GM15510 (cell line): ENCODE data around the gene TPSD1.

ENCODE experiments used
- POLR2A ChIP-seq: IDR thresholded peaks from 3 replicates; pipeline ENCODE4 v1.6.1; 2011; ENCODE audit warnings: borderline replicate concordance; ENCODE audit not compliant: insufficient read length; ENCODE audit errors: extremely low read depth

The TPSD1 gene

GRCh38 chr16:1264345-1265089, 8.6 kb downstream of the TPSD1 start:
- no peak for TF ChIP-seq POLR2A

DNA sequence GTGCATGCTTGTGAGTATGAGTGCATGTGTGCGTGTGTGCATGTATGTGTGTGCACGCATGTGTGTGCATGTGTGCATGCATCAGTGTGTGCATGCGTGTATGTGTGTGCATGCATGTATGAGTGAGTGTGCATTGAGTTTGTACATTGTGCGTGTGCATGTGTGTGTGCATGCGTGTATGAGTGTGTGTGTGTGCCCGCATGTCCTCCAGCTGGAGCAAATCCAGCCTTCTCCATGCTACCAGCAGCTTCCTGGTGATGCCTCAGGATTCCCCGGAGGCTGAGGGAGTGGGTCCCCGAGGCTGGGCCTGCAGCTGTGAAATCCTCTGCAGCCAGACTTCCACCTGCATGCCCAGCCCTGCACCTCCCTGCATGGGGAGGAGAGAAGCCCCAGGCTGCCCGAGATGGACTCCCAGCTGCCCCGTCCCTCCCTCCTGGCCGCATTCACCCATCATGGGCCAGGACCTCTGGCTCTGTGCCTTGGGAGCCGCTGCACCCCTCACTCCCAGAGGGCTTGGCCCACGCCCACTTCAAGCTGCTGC, 9.3 kb downstream of the TPSD1 start:
- TF ChIP-seq POLR2A, result no peak

DNA sequence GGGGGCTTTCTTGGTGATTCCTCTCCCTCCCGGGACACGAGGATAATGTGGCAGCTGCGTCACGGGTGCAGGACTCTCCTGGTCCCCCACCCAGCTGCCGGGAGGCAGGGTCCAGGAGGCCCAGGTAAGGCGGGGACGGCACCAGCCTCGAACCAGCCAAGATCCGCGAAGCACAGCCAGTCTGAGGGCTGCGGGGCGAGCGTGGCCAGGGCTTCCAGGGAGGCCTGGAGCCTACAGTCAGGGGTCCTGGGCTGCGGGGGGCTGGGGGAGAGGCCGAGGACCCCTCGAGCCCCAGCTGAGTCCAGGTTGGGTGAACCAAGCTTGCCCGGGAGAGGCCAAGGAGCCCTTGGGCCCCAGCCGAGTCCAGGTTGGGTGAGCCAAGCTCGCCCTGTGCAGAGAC, 10.0 kb downstream of the TPSD1 start:
- no peak for TF ChIP-seq POLR2A

- TF ChIP-seq POLR2A, result no peak
Measured at GRCh38 chr16:1271380-1271723, 15.5 kb downstream of the TPSD1 start.

DNA sequence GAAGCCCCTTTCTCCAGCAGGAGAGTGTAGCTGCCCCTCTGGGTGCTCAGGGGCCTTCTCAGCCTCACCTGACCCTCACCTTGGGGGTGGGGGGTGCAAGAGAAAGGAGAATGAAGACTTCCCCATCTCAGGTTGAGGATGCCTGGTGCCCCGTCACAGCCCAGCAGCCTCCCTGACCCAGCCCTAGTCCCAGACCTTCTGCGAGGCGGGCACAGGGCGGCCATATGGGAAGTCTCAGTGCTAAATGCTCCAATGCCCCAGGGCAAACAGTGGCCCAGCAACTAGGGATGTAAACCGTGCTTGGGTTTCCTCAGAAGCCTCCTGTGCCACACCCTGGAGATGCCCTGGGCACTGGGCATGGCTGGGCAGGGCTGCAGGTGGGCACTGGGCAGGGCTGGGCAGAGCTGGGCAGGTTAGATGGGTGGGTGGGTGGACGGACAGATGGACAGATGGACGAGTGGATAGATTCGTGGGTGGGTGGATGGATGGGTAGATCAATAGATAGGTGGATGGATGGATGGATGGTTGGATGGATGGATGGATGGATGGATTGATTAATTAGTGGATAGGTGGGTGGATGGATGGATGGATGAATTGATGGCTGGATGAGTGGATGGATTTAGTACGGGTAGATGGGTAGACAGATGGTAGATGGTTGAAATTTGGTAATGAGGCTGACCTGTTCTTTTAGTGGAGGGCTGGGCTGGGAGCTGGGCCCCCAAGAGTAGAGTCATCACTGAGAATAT, 16.8 kb downstream of the TPSD1 start:
- TF ChIP-seq POLR2A, result no peak

DNA sequence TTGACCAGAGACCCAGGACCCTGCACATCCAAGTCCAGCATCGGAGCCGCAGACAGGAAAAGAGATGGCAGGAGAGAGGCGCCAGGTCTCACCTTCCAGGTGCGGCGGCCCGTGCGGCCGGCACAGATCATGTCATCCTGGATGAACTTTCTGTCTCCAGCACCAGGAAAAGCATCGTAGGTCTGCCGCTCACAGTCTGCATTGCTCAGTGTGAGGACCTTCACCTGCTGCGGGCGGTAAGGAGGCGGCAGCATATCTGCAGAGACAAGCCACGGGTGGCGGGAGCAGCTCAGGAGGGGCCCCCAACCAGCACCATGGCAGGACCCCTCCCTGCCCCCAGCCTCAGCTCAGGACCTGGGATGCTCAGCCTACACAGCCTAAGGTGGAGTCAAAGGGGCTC, 17.9 kb downstream of the TPSD1 start:
- TF ChIP-seq POLR2A, result no peak

DNA sequence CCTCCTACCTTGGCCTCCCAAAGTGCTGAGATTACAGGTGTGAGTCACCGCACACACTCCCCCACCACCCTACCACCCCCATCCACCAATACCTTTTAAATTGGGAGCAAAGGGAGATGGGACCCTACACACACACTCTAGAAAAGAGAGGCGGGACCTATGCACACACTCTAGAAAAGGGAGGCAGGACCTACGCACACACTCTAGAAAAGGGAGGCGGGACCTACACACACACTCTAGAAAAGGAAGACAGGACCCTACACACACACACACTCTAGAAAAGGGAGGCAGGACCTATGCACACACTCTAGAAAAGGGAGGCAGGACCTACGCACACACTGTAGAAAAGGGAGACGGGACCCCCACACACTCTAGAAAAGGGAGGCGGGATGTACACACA, 18.9 kb downstream of the TPSD1 start:
- no peak for TF ChIP-seq POLR2A

- no peak for TF ChIP-seq POLR2A
Measured at GRCh38 chr16:1275791-1276579, 20.1 kb downstream of the TPSD1 start.

DNA sequence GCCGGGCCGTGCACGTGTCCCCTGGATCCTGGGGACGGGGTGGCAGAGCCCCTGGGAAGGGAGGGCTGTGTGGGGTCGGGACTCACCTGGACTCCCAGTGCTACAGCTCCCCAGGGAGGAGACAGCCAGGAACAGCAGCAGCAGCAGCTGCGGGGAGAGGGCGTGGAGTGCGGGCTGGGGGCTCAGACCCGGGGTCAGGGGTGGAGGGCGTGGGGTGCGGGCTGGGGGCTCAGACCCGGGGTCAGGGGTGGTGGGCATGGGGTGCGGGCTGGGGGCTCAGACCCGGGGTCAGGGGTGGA, 20.7 kb downstream of the TPSD1 start:
- no peak for TF ChIP-seq POLR2A

- TF ChIP-seq POLR2A, result no peak
Measured at GRCh38 chr16:1277151-1277598, 21.3 kb downstream of the TPSD1 start.

DNA sequence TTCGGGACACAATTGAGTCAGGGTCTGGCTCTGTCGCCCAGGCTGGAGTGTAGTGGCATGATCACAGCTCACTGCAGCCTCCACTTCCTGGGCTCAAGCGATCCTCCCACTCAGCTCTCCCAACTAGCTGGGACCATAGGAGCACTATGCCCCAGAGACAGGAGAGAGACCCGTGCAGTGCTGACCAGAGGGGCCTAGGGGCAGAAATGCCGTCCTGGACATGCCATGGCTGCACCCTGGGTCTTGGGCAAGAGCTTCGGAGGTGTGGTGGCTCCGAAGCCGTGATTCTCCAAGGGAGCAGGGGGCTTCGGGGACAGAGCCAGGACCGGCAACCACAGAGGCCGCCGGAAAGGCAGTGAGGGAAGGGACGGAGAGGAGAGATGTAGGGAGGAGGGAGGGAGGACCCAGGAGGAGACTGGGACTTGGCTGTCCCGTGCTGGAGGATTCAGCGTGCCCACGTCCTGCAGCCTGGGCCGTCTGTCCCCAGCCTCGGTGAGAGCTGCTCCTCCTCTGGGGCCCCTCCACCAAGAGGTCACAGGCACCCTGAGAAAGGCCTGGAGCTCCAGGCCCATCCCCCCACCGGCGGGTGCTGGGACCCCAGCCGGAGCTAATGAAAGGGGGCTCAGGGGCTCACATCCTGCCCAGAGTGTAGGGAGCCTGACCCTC, 21.9 kb downstream of the TPSD1 start:
- no peak for TF ChIP-seq POLR2A

- no peak for TF ChIP-seq POLR2A
Measured at GRCh38 chr16:1278477-1278876, 22.6 kb downstream of the TPSD1 start.

- no peak for TF ChIP-seq POLR2A
Measured at GRCh38 chr16:1279081-1279944, 23.4 kb downstream of the TPSD1 start.
